Activated T-helper 1 cell treated with anti-CD3 and anti-CD28 coated beads, Interleukin-2, amount 50 U/mL, for 16 hours (primary cell): Measurements from ENCODE around the gene TECTB.

Experiments used
- DNase-seq, 2 donors: peaks; one replicate each; pipeline ENCODE4 v3.0.0-alpha.2; 2020; ENCODE audit warnings: low read depth in 1 of 2, low spot score in 1 of 2

Gene TECTB

GRCh38 chr10:112307358-112308124 is 24.3 kb downstream of the TECTB start:
- no peak for DNase-seq

GRCh38 chr10:112308125-112308502 is 24.9 kb downstream of the TECTB start:
- DNase-seq, result no peak

GRCh38 chr10:112311481-112311880 is 28.3 kb downstream of the TECTB start:
- no peak for DNase-seq

- DNase-seq, result no peak
Measured at GRCh38 chr10:112313234-112313633, 30.0 kb downstream of the TECTB start.

- DNase-seq, result no peak
Measured at GRCh38 chr10:112313911-112314310, 30.7 kb downstream of the TECTB start.

- DNase-seq, result peak; percentile 48 to 53
Measured at GRCh38 chr10:112314822-112315474, 31.7 kb downstream of the TECTB start.

GRCh38 chr10:112327678-112328077 is 44.5 kb downstream of the TECTB start:
- no peak for DNase-seq

- DNase-seq, result no peak
Measured at GRCh38 chr10:112330162-112330561, 47.0 kb downstream of the TECTB start.

- DNase-seq, result no peak
Measured at GRCh38 chr10:112330607-112331160, 47.5 kb downstream of the TECTB start.

- no peak for DNase-seq
Measured at GRCh38 chr10:112332022-112332421, 48.8 kb downstream of the TECTB start.

GRCh38 chr10:112332509-112333228 is 49.5 kb downstream of the TECTB start:
- DNase-seq, result no peak

GRCh38 chr10:112333452-112333851 is 50.3 kb downstream of the TECTB start:
- DNase-seq, result no peak

- no peak for DNase-seq
Measured at GRCh38 chr10:112335111-112335867, 52.1 kb downstream of the TECTB start.

GRCh38 chr10:112335868-112336265 is 52.7 kb downstream of the TECTB start:
- no peak for DNase-seq

GRCh38 chr10:112336556-112337201 is 53.5 kb downstream of the TECTB start:
- no peak for DNase-seq

GRCh38 chr10:112338957-112339356 is 55.8 kb downstream of the TECTB start:
- DNase-seq, result no peak

GRCh38 chr10:112340601-112341000 is 57.4 kb downstream of the TECTB start:
- no peak for DNase-seq

GRCh38 chr10:112343056-112343806 is 60.0 kb downstream of the TECTB start:
- DNase-seq, result no peak

- no peak for DNase-seq
Measured at GRCh38 chr10:112344261-112344660, 61.1 kb downstream of the TECTB start.

- no peak for DNase-seq
Measured at GRCh38 chr10:112345202-112345601, 62.0 kb downstream of the TECTB start.
